Measurements from ENCODE around the gene FBLN2. TPM values are rescaled to one million over a fixed set of nuclear protein-coding genes. Genes with fewer than 3 reads are reported as not detected.

FBLN2 gene
- total RNA-seq, 1 donor from 2014 or later, result 32.9 TPM

DNA sequence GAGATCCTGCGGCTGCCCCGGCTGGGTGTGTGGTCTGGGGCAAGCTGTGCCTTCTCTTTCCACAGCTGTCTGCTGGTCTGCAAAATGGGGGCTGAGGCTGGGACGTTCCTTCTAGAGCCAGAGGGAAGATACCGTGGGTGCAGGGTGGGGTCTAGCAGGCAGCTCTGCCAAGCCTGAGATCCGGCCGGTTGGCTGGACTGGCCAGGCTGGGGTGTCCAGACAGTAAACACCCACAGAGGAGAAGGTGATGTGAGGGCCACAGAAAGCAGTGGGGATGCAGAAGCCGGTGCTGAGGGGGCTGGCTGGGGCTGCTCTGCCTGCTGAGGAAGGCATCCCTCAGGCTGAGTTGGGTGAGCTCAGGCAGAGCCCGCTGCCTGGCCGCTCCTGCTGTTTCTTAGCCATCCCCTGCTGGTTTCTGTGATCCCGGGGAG, 46.1 kb downstream of the FBLN2 start:
- intact Hi-C loops (cut with DNase I), result no loop called here
- Histone ChIP-seq H3K4me3 (no peak overlapping the region), H3K9me3 (no peaks in the 10 kb centered on the region), H3K27ac (no peak overlapping the region), H3K27me3 (no peaks in the 10 kb centered on the region), H3K4me1 (no peaks in the 10 kb centered on the region), H3K36me3 (no peaks in the 10 kb centered on the region)
- TF ChIP-seq, protein P1, sequence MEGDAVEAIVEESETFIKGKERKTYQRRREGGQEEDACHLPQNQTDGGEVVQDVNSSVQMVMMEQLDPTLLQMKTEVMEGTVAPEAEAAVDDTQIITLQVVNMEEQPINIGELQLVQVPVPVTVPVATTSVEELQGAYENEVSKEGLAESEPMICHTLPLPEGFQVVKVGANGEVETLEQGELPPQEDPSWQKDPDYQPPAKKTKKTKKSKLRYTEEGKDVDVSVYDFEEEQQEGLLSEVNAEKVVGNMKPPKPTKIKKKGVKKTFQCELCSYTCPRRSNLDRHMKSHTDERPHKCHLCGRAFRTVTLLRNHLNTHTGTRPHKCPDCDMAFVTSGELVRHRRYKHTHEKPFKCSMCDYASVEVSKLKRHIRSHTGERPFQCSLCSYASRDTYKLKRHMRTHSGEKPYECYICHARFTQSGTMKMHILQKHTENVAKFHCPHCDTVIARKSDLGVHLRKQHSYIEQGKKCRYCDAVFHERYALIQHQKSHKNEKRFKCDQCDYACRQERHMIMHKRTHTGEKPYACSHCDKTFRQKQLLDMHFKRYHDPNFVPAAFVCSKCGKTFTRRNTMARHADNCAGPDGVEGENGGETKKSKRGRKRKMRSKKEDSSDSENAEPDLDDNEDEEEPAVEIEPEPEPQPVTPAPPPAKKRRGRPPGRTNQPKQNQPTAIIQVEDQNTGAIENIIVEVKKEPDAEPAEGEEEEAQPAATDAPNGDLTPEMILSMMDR (IDR thresholded peaks at IDR 0.05), result no peak
- ATAC-seq (peak; percentile 13), DNase-seq (no peak)

DNA sequence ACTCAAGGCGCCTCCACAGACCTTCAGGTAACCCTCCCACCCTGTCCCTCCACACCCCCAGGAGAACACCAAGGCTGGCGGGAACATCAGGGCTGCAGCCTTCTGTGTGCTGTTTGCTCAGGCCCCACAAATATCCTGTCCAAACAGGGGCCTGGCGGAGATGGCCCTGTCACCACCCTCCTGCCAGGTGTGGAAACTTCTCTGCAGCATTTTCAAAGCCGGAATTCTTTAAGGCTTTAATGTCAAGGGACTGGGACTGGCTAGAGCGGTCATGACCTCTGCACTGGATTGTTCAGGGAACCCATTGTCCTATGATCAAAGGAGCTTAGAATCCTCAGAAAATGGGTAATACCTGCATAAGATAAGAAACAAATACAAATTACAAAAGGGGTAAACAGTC, 46.6 kb downstream of the FBLN2 start:
- H3K27ac ChIP-seq, result no peak overlapping the region
- no peaks in the 10 kb centered on the region for H3K36me3 ChIP-seq
- no peaks in the 10 kb centered on the region for H3K4me1 ChIP-seq
- TF ChIP-seq, protein P1 (IDR thresholded peaks at IDR 0.05), result no peak
- ATAC-seq (no peak), DNase-seq (no peak)
- H3K27me3 ChIP-seq, result no peaks in the 10 kb centered on the region
- no peaks in the 10 kb centered on the region for H3K9me3 ChIP-seq
- H3K4me3 ChIP-seq, result no peak overlapping the region
- intact Hi-C loops (cut with DNase I), result no loop called here

DNA sequence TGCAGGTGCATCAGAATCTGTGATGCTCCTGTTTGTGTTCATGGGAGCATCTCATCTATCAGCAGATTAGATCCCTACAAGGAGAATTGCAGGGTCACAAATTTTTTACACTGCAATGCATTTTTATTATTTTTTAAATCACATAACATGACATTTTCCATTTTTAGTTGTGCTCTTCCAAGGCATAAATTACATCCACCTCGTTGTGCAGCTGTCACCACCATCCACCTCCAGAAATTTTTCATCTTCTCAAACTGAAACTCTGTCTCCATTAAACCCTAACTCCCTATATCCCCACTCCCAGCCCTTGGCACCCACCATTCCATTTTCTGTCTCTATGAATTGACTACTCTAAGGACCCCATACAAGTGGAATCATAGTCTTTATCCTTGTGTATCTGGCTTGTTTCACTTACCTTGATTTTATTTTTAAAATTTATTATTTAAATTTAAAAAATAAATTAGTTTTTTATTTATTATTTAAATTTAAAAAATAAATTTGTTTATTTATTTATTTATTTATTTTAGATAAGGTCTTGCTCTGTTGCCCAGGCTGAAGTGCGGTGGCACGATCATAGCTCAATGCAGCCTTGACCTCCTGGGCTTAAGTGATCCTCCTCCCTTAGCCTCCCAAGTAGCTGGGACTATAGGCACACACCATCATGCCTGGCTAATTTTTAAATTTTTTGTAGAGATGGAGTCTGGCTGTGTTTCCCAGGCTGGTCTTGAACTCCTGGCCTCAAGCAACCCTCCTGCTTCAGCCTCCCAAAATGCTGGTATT, 47.7 kb downstream of the FBLN2 start:
- Histone ChIP-seq H3K36me3 (no peaks in the 10 kb centered on the region), H3K4me3 (no peak overlapping the region), H3K27me3 (no peaks in the 10 kb centered on the region), H3K4me1 (no peaks in the 10 kb centered on the region), H3K9me3 (no peaks in the 10 kb centered on the region), H3K27ac (no peak overlapping the region)
- intact Hi-C loops (cut with DNase I), result no loop called here
- ATAC-seq, result no peak
- TF ChIP-seq, protein P1 (IDR thresholded peaks at IDR 0.05), result no peak
- DNase-seq, result no peak

DNA sequence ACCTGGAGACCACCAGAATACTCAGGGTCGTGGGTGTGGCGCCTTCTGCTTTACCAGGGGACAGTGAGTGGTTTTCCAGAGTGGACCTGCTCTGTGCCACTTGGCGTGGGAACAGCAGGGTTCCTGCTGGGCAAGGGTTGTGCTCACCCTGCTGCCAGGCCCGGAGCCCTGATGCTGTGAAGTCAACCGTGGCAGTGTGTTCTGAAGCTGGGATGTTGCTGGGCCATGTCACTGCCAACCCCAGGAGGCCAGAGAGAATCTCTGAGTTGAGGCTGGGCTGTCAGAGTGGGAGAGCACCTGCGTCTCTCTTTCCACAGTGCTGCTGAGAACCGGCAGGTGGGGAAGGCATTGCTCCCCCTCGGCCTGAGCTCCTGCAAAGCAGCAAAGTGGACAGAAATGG, 48.7 kb downstream of the FBLN2 start:
- TF ChIP-seq, protein P1 (IDR thresholded peaks at IDR 0.05), result no peak
- no peak for DNase-seq
- no peaks in the 10 kb centered on the region for H3K36me3 ChIP-seq
- no peaks in the 10 kb centered on the region for H3K9me3 ChIP-seq
- no peaks in the 10 kb centered on the region for H3K27me3 ChIP-seq
- H3K27ac ChIP-seq, result no peak overlapping the region
- intact Hi-C loops (cut with DNase I), result no loop called here
- no peaks in the 10 kb centered on the region for H3K4me1 ChIP-seq
- ATAC-seq, result no peak
- H3K4me3 ChIP-seq, result no peak overlapping the region

DNA sequence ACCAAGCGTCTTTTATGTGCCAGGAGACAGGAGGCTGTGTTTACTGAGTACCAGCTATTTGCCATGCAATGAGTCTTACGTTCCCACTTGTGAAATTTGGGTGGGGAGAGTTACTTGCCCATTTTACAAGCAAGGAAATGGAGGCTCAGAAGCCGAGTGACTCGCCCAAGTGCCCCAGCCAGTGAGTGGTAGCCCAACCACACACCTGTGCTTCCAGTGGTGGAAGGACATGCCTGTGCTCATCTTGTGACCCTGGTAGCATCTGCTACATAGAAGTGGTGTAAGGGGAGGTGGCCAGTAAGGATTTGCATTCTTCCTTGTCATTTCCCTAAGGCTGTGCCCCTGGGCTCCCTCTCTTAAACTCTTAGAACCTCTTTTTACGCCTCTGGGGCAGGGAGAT, 49.3 kb downstream of the FBLN2 start:
- Histone ChIP-seq H3K4me1 (no peaks in the 10 kb centered on the region), H3K27ac (no peak overlapping the region), H3K9me3 (no peaks in the 10 kb centered on the region), H3K27me3 (no peaks in the 10 kb centered on the region), H3K36me3 (no peaks in the 10 kb centered on the region), H3K4me3 (no peak overlapping the region)
- TF ChIP-seq, protein P1 (IDR thresholded peaks at IDR 0.05), result no peak
- intact Hi-C loops (cut with DNase I), result no loop called here
- DNase-seq, result no peak
- no peak for ATAC-seq

All from upper lobe of right lung (tissue), 1 donor.